K562 (cell line): ENCODE data around the gene RAB5A. TPM values are rescaled to one million over a fixed set of nuclear protein-coding genes. Genes with fewer than 3 reads are reported as not detected.

Experiments used
- BCLAF1 ChIP-seq, 2 experiments: fragments of 450-650 bp in 1 of 2; IDR thresholded peaks; 2 replicates each; pipeline ENCODE4 v1.6.1; 2011 to 2017; ENCODE audit warnings: low read depth in 2 of 2, antibody characterized with exemption in 1 of 2, borderline replicate concordance in 1 of 2, low read length in 1 of 2, mild to moderate bottlenecking in 1 of 2, mixed read lengths in 1 of 2; ENCODE audit not compliant: control insufficient read depth in 1 of 2
- C11orf30 ChIP-seq: fragments of 450-650 bp; IDR thresholded peaks from 2 replicates; pipeline ENCODE4 v1.6.1; 2016; ENCODE audit warnings: low read depth, mild to moderate bottlenecking
- HDAC2 ChIP-seq: fragments of 450-650 bp; IDR thresholded peaks from 2 replicates; pipeline ENCODE4 v1.6.1; 2016; ENCODE audit warnings: mild to moderate bottlenecking
- MYBL2 ChIP-seq, 2 experiments: fragments of 450-650 bp in 1 of 2; sonication (generic) in 1 of 2; formaldehyde crosslinking in 1 of 2; IDR thresholded peaks; 2 replicates each; pipeline versions ENCODE4 v1.6.1 to v1.8.1; 2017 to 2022; ENCODE audit warnings: borderline replicate concordance in 1 of 2, inconsistent platforms in 1 of 2, low read depth in 1 of 2, mild to moderate bottlenecking in 1 of 2, missing genetic modification reagents in 1 of 2, moderate library complexity in 1 of 2
- RNF219 ChIP-seq: fragments of 250-450 bp; sonication (Bioruptor Pico); IDR thresholded peaks from 2 replicates; pipeline ENCODE4 v1.5.0; 2022; ENCODE audit warnings: mild to moderate bottlenecking
- RREB1 ChIP-seq: fragments of 250-450 bp; sonication (Bioruptor Pico); IDR thresholded peaks from 2 replicates; pipeline ENCODE4 v1.4.0; 2020
- THRB ChIP-seq: fragments of 450-650 bp; formaldehyde crosslinking; conservative IDR thresholded peaks from 2 replicates; pipeline ENCODE4 v1.4.0; 2022; ENCODE audit warnings: mild to moderate bottlenecking, missing genetic modification characterization
- ZBTB43 ChIP-seq: sonication (generic); formaldehyde crosslinking; IDR thresholded peaks from 2 replicates; pipeline ENCODE4 v1.8.0; 2023; ENCODE audit warnings: mild to moderate bottlenecking, missing genetic modification reagents
- ZNF316 ChIP-seq: fragments of 450-650 bp; IDR thresholded peaks from 2 replicates; pipeline ENCODE4 v1.6.1; 2016
- ZNF639 ChIP-seq, 2 experiments: fragments of 200-800 bp in 1 of 2; sonication (Bioruptor generic) in 1 of 2; sonication (generic) in 1 of 2; formaldehyde crosslinking in 1 of 2; IDR thresholded peaks in 1 of 2; conservative IDR thresholded peaks in 1 of 2; 2 replicates each; pipeline versions ENCODE4 v1.5.0 to v1.6.1; 2016 to 2020; ENCODE audit warnings: missing compliant biosample characterization in 1 of 2, missing genetic modification characterization in 1 of 2, missing genetic modification reagents in 1 of 2
- polyA plus RNA-seq, 8 experiments: library from polyadenylated mRNA; depleted of rRNA in 4 of 8; stranded (reverse) in 5 of 8; unstranded in 3 of 8; fragments of >200 nt; fragmentation: Nextera tagmentation in 2 of 8; fragmentation: Illumina TruSeq in 1 of 8; extraction: Ambion mirVana in 2 of 8; extraction: Trizol in 1 of 8; gene quantifications; 2 replicates each; pipeline versions ENCODE4 v1.2.1 to v1.2.3, GENCODE V29; 2011 to 2014; ENCODE audit warnings: inconsistent platforms in 1 of 8, missing spikeins in 1 of 8
- total RNA-seq, 7 experiments: library from RNA; depleted of rRNA in 6 of 7; stranded (reverse); fragments of >200 nt in 6 of 7; fragmentation: Illumina TruSeq in 2 of 7; extraction: Trizol in 2 of 7; gene quantifications; 2 replicates each; pipeline versions ENCODE4 v1.2.1 to v1.2.3, GENCODE V29; 2011 to 2021; ENCODE audit warnings: low replicate concordance in 1 of 7

Gene RAB5A
- total and polyA plus RNA-seq, 9 of the 15 experiments (the other 6 are each of a cell fraction or from before 2014, with no cell fraction given) = 28.3 to 64.2 (median 49.0) TPM

GRCh38 chr3:19945534-19945933, 1.4 kb upstream of the RAB5A start (continued):
- no peak for TF ChIP-seq RNF219 (CRISPR knock-in tag)
- TF ChIP-seq HDAC2 = no peak
- TF ChIP-seq ZBTB43 = no peak
- TF ChIP-seq ZNF316 = peak; percentile 63
- no peak for TF ChIP-seq RREB1 (CRISPR knock-in tag)
- TF ChIP-seq THRB (CRISPR knock-in tag) = no peak
- peak in 1 of 2 experiments; percentile 34; a peak in 1 of 4 replicates for TF ChIP-seq ZNF639 (CRISPR knock-in tag; conservative IDR thresholded peaks at IDR 0.05 in 1 of 2, IDR thresholded peaks at IDR 0.05 in 1 of 2)
- peak; percentile 47; the same call in 1 of the 2 replicates for TF ChIP-seq C11orf30
- no peak for TF ChIP-seq MYBL2 (IDR thresholded peaks at IDR 0.05; ENCODE audit: low read depth)
- TF ChIP-seq MYBL2 (CRISPR knock-in tag; IDR thresholded peaks at IDR 0.05; ENCODE audit: borderline replicate concordance) = no peak
- TF ChIP-seq BCLAF1 (IDR thresholded peaks at IDR 0.05; ENCODE audit: borderline replicate concordance in 1 of 2, control insufficient read depth in 1 of 2, low read depth in 2 of 2, low read length in 1 of 2) = no peak
